CD4-positive, CD25-positive, alpha-beta regulatory T cell (primary cell): ENCODE data around the gene PPP2R1B. TPM values are rescaled to one million over a fixed set of nuclear protein-coding genes. Genes with fewer than 3 reads are reported as not detected.

Source experiments
- ATAC-seq, 2 donors: fragments of 150-1000 bp; cut with Tn5 transposase; one replicate each; pipeline ENCODE4 v1.10.0; 2021; ENCODE audit warnings: low read depth in 2 of 2, moderate number of reproducible peaks in 2 of 2, moderate library complexity in 1 of 2
- DNase-seq, 3 donors: peaks; one replicate each; pipeline versions ENCODE4 v3.0.0 to v3.0.0-alpha.2; 2012 to 2022; ENCODE audit warnings: mixed read lengths in 1 of 3
- H3K27ac ChIP-seq: one replicate; pipeline ENCODE4 v1.7.0; 2013; ENCODE audit warnings: mild to moderate bottlenecking, low read length; ENCODE audit not compliant: insufficient read depth, poor library complexity, severe bottlenecking
- H3K27me3 ChIP-seq: one replicate; pipeline ENCODE4 v1.7.0; 2013; ENCODE audit warnings: low read length; ENCODE audit not compliant: control insufficient read depth, insufficient read depth
- H3K36me3 ChIP-seq: one replicate; pipeline ENCODE4 v1.7.0; 2013; ENCODE audit warnings: mild to moderate bottlenecking, low read length, moderate library complexity; ENCODE audit not compliant: control insufficient read depth, insufficient read depth
- H3K4me1 ChIP-seq: 2 replicates; pipeline ENCODE4 v1.7.0; 2013; ENCODE audit warnings: mild to moderate bottlenecking, low read length; ENCODE audit not compliant: insufficient read depth, control insufficient read depth, poor library complexity, severe bottlenecking
- H3K4me3 ChIP-seq: one replicate; pipeline ENCODE4 v1.7.0; 2013; ENCODE audit warnings: low read depth, mild to moderate bottlenecking, low read length, moderate library complexity
- H3K9me3 ChIP-seq, 2 experiments: 1 replicate in 1 of 2; 2 replicates in 1 of 2; pipeline ENCODE4 v1.7.0; 2013; ENCODE audit warnings: low read length in 2 of 2, mild to moderate bottlenecking in 1 of 2, moderate library complexity in 1 of 2; ENCODE audit not compliant: control insufficient read depth in 2 of 2
- H3K27ac Mint-ChIP-seq, 3 donors: one replicate each; pipeline ENCODE4 v1.8.0; 2020 to 2022; ENCODE audit warnings: mild to moderate bottlenecking in 3 of 3, mixed read lengths in 3 of 3, moderate library complexity in 2 of 3
- H3K27me3 Mint-ChIP-seq: one replicate; pipeline ENCODE4 v1.8.0; 2022; ENCODE audit warnings: mild to moderate bottlenecking, mixed read lengths
- H3K36me3 Mint-ChIP-seq: one replicate; pipeline ENCODE4 v1.8.0; 2020; ENCODE audit warnings: mixed read lengths
- H3K4me1 Mint-ChIP-seq, 4 donors: one replicate each; pipeline ENCODE4 v1.8.0; 2020 to 2022; ENCODE audit warnings: mixed read lengths in 4 of 4, mild to moderate bottlenecking in 1 of 4
- H3K4me3 Mint-ChIP-seq, 4 donors: one replicate each; pipeline ENCODE4 v1.8.0; 2020 to 2022; ENCODE audit warnings: mild to moderate bottlenecking in 4 of 4, mixed read lengths in 4 of 4, moderate library complexity in 3 of 4
- H3K9me3 Mint-ChIP-seq, 7 donors: one replicate each; pipeline ENCODE4 v1.8.0; 2020 to 2022; ENCODE audit warnings: mixed read lengths in 7 of 7, mild to moderate bottlenecking in 3 of 7, moderate library complexity in 2 of 7
- polyA plus RNA-seq, 4 donors: library from polyadenylated mRNA; unstranded; fragments of 300-500 nt; fragmentation: Illumina TruSeq; gene quantifications; one replicate each; pipeline ENCODE4 v1.2.3, GENCODE V29; 2021
- total RNA-seq: library from RNA; stranded (reverse); gene quantifications from one replicate; pipeline ENCODE4 v1.2.3, GENCODE V29; 2022

Gene PPP2R1B
- total and polyA plus RNA-seq, 5 donors from 2014 or later, result 16.5 to 45.9 (median 23.5) TPM

DNA sequence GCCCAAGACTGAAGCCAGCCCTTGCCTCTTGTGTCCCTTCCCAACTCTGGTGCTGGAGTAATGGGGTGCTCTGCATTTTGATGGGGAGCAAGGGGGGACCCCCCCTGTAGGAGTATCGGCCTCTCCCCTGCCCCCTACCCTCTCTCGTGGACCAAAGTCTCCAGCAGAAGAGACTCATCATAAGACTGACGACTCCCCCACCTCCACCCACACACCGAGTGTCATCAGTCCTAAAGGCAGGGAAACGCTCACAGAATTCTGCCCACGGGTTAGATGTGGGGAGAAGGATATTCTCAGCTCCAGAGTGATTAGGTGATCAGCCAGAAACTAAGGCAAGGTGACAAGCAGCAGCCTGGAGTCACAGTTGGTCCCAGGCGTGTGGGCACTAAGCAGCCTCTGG lies 38.8 kb downstream of the PPP2R1B start:
- H3K4me1 ChIP-seq, result no peaks in the 10 kb centered on the region
- DNase-seq (no peak), ATAC-seq (no peak)
- H3K27ac ChIP-seq, result no peak overlapping the region
- Mint-ChIP-seq H3K36me3 (peaks cover 34% of the 10 kb centered on the region), H3K27me3 (no peaks in the 10 kb centered on the region), H3K4me1 (no peaks in the 10 kb centered on the region), H3K27ac (no peak overlapping the region), H3K4me3 (no peak overlapping the region), H3K9me3 (no peaks in the 10 kb centered on the region)
- peaks cover 35% of the 10 kb centered on the region for H3K36me3 ChIP-seq
- H3K9me3 ChIP-seq, result no peaks in the 10 kb centered on the region
- H3K27me3 ChIP-seq, result no peaks in the 10 kb centered on the region
- no peak overlapping the region for H3K4me3 ChIP-seq

DNA sequence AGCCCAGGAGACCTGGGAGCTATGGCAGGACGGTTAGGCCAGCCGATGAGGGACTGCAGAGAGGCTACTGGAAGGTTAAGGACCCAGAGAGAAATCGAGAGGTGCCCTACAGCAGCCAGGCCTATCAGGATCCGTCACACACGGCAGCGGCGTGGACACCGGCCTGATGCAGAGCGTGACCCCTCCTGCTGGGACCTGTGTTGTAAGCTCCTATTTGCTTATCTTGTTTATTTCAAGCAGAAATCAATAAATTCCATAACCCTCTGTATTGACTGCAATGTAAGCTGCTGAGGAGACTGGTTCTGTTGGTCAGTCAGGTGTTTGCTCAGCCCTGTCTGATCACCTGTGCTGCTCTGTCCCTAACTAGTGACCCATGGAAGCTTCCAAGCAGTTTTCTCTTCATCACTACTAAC lies 39.9 kb downstream of the PPP2R1B start:
- no peaks in the 10 kb centered on the region for H3K27me3 ChIP-seq
- ATAC-seq, result no peak
- H3K27ac ChIP-seq, result no peak overlapping the region
- peak overlapping the region in 1 of 3 donors; percentile 19 for H3K27ac Mint-ChIP-seq
- no peak overlapping the region for H3K4me3 Mint-ChIP-seq
- no peak overlapping the region for H3K4me3 ChIP-seq
- peaks cover 4% of the 10 kb centered on the region for H3K27me3 Mint-ChIP-seq
- H3K4me1 Mint-ChIP-seq, result no peaks in the 10 kb centered on the region
- no peak for DNase-seq
- H3K9me3 ChIP-seq, result no peaks in the 10 kb centered on the region
- no peaks in the 10 kb centered on the region for H3K9me3 Mint-ChIP-seq
- H3K36me3 ChIP-seq, result peaks cover 46% of the 10 kb centered on the region
- no peaks in the 10 kb centered on the region for H3K4me1 ChIP-seq
- peaks cover 44% of the 10 kb centered on the region for H3K36me3 Mint-ChIP-seq

DNA sequence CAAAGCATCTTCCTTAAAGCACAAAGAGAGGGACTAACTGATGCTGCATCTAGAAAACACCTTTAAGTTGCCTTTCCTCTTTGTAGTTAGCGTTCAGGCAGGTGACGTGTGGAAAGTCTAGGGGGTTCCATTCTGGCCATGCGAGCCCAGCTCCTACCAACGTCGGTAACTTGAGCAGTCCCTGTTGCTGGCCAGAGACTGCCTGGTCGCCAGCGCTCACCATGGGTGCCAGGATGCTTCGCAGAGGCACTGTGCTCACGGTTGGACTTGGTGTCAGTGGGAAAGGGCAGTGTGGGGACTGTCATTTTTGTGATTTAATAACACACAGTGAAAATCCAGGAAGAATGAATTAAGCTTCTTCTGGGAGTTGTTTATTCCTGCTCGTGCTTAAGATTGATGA lies 40.6 kb downstream of the PPP2R1B start:
- Mint-ChIP-seq H3K4me1 (no peaks in the 10 kb centered on the region), H3K27ac (no peak overlapping the region), H3K36me3 (peaks cover 48% of the 10 kb centered on the region), H3K9me3 (no peaks in the 10 kb centered on the region), H3K27me3 (peaks cover 4% of the 10 kb centered on the region), H3K4me3 (no peak overlapping the region)
- H3K9me3 ChIP-seq, result no peaks in the 10 kb centered on the region
- H3K36me3 ChIP-seq, result peaks cover 53% of the 10 kb centered on the region
- no peak overlapping the region for H3K27ac ChIP-seq
- ATAC-seq (no peak), DNase-seq (no peak)
- H3K27me3 ChIP-seq, result no peaks in the 10 kb centered on the region
- H3K4me1 ChIP-seq, result no peaks in the 10 kb centered on the region
- no peak overlapping the region for H3K4me3 ChIP-seq

DNA sequence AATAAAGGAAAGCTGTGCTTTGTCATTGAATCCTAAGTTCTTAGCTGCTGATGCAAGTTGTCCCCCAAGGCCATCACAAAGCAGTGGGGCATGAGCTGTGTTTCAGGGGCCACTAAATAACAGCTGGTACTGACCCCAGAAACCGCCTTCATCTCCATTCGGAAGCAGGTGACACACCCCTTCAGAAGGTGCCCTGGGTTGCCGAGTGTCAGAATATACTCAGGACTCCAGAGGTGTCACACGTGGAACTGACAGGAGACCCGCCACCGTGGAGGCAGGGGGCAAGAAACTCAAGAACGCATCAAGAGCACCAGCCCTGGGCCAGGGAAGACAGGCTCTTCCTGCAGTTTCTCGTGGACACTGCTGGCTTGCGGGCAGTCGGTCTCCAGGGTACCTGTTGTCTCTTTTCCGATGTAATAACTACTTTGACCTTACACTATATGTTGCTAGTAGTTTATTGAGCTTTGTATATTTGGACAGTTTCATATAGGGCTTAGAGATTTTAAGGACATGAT lies 41.5 kb downstream of the PPP2R1B start:
- DNase-seq, result no peak
- no peak overlapping the region for H3K27ac ChIP-seq
- Mint-ChIP-seq H3K27ac (no peak overlapping the region), H3K4me3 (no peak overlapping the region), H3K27me3 (peaks cover 4% of the 10 kb centered on the region), H3K9me3 (no peaks in the 10 kb centered on the region), H3K4me1 (no peaks in the 10 kb centered on the region), H3K36me3 (peaks cover 57% of the 10 kb centered on the region)
- ATAC-seq, result no peak
- H3K4me3 ChIP-seq, result no peak overlapping the region
- peaks cover 63% of the 10 kb centered on the region for H3K36me3 ChIP-seq
- no peaks in the 10 kb centered on the region for H3K4me1 ChIP-seq
- no peaks in the 10 kb centered on the region for H3K27me3 ChIP-seq
- H3K9me3 ChIP-seq, result no peaks in the 10 kb centered on the region

DNA sequence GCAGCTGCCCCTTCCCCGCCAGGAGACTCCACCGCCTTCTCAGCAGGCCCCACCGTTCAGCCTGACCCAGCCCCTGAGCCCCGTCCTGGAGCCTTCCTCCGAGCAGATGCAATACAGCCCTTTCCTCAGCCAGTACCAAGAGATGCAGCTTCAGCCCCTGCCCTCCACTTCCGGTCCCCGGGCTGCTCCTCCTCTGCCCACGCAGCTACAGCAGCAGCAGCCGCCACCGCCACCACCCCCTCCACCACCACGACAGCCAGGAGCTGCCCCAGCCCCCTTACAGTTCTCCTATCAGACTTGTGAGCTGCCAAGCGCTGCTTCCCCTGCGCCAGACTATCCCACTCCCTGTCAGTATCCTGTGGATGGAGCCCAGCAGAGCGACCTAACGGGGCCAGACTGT lies 42.6 kb downstream of the PPP2R1B start:
- ATAC-seq, result no peak
- H3K36me3 ChIP-seq, result peaks cover 70% of the 10 kb centered on the region
- H3K27me3 ChIP-seq, result no peaks in the 10 kb centered on the region
- no peak overlapping the region for H3K4me3 ChIP-seq
- H3K27ac ChIP-seq, result no peak overlapping the region
- no peaks in the 10 kb centered on the region for H3K4me1 ChIP-seq
- no peaks in the 10 kb centered on the region for H3K9me3 ChIP-seq
- Mint-ChIP-seq H3K27ac (no peak overlapping the region), H3K4me1 (no peaks in the 10 kb centered on the region), H3K9me3 (no peaks in the 10 kb centered on the region), H3K27me3 (peaks cover 4% of the 10 kb centered on the region), H3K36me3 (peaks cover 55% of the 10 kb centered on the region), H3K4me3 (no peak overlapping the region)
- no peak for DNase-seq

DNA sequence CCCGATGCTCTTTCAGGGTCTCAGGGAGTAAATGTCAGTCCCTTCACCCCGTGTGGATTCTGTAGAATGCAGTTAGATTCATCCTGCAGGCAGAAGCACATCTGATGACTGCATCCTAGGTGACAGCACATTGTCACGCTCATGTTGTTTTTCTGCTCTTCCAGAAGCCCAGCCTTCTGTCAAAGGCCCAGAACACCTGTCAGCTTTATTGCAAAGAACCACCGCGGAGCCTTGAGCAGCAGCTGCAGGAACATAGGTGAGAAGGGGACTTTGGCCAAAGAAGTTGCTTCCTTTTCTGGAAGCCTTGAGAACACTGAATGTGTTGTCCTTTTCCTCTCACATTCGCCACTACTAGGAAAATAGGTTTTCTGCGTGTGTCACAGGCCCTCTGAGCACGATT lies 43.7 kb downstream of the PPP2R1B start:
- Mint-ChIP-seq H3K36me3 (peaks cover 59% of the 10 kb centered on the region), H3K9me3 (no peaks in the 10 kb centered on the region)

DNA sequence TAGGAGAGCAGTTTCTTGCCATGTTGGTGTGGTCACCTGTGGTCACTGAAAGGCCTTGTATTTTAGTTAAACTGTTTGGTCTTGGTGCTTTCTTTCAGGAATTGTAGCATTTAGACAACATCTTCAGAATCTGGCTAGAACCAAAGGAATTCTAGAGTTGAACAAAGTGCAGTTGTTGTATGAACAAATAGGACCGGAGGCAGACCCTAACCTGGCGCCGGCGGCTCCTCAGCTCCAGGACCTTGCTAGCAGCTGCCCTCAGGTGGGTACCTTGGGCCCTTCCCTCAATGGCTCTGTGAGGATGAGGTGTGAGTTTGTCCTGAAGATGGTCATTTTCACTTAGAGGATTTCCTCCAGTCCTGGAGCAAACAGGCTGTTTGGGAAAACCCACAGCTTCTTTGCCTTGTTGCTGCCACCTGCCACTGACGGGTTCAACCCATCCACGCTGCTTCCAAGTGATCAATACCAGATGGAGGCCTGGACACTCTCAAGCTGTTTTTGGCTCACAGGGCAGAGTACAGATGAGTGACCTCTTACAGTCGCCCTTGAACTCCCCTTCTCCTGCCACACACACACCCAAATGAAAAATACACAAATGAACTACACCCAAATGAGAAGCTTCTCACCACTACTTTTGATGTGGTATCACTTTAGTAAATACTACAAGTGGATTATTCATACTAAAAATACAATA lies 45.2 kb downstream of the PPP2R1B start:
- H3K9me3 Mint-ChIP-seq, result no peaks in the 10 kb centered on the region
- H3K27me3 ChIP-seq, result no peaks in the 10 kb centered on the region
- peaks cover 4% of the 10 kb centered on the region for H3K27me3 Mint-ChIP-seq
- no peak overlapping the region for H3K27ac Mint-ChIP-seq
- H3K9me3 ChIP-seq, result no peaks in the 10 kb centered on the region
- ATAC-seq, result no peak
- H3K36me3 ChIP-seq, result peaks cover 64% of the 10 kb centered on the region
- peaks cover 0 to 9% (median 6%) of the 10 kb centered on the region in 4 donors for H3K4me1 Mint-ChIP-seq
- H3K36me3 Mint-ChIP-seq, result peaks cover 58% of the 10 kb centered on the region
- H3K4me3 Mint-ChIP-seq, result no peak overlapping the region
- H3K4me1 ChIP-seq, result no peaks in the 10 kb centered on the region
- no peak for DNase-seq
- no peak overlapping the region for H3K27ac ChIP-seq
- no peak overlapping the region for H3K4me3 ChIP-seq

More for the DNA sequence above, 43.7 kb downstream of the PPP2R1B start:
- H3K36me3 ChIP-seq, result peaks cover 67% of the 10 kb centered on the region
- DNase-seq, result no peak
- H3K4me1 Mint-ChIP-seq, result peaks cover 0 to 3% (median 2%) of the 10 kb centered on the region in 4 donors
- no peak overlapping the region for H3K4me3 Mint-ChIP-seq
- H3K27ac ChIP-seq, result no peak overlapping the region
- no peaks in the 10 kb centered on the region for H3K4me1 ChIP-seq
- H3K4me3 ChIP-seq, result no peak overlapping the region
- peaks cover 4% of the 10 kb centered on the region for H3K27me3 Mint-ChIP-seq
- no peak overlapping the region for H3K27ac Mint-ChIP-seq
- no peaks in the 10 kb centered on the region for H3K9me3 ChIP-seq
- H3K27me3 ChIP-seq, result no peaks in the 10 kb centered on the region
- ATAC-seq, result no peak

DNA sequence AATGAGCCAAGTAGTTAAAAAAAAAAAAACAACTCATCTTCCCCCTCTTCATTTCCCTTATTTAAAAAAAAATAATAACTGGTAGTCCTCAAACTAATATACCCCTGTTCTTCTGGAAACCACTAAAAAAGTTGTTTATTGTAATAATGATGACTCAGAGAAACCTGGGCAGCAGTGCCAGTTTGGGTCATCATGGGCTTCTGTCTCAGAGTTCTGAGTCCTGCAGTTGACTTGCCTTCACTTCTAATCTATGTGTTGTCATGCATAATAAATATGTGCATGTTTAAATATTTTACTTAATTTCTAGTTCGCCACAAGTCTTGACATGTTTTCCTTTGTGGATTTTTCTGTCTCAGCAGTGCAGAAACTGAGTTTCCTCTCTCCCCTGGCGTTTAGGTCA lies 46.8 kb downstream of the PPP2R1B start:
- no peaks in the 10 kb centered on the region for H3K27me3 ChIP-seq
- ATAC-seq (no peak), DNase-seq (no peak)
- no peaks in the 10 kb centered on the region for H3K9me3 Mint-ChIP-seq
- H3K27ac Mint-ChIP-seq, result no peak overlapping the region
- no peak overlapping the region for H3K27ac ChIP-seq
- H3K36me3 Mint-ChIP-seq, result peaks cover 60% of the 10 kb centered on the region
- H3K4me3 Mint-ChIP-seq, result peak overlapping the region in 2 of 4 donors; percentile 9 to 52
- no peaks in the 10 kb centered on the region for H3K9me3 ChIP-seq
- H3K27me3 Mint-ChIP-seq, result peaks cover 4% of the 10 kb centered on the region
- no peaks in the 10 kb centered on the region for H3K4me1 ChIP-seq
- peaks cover 62% of the 10 kb centered on the region for H3K36me3 ChIP-seq
- H3K4me3 ChIP-seq, result no peak overlapping the region
- peaks cover 0 to 16% (median 9%) of the 10 kb centered on the region in 4 donors for H3K4me1 Mint-ChIP-seq
